Mammary epithelial cell (primary cell): ENCODE results near the gene CEACAM1.

ENCODE experiments used
- EZH2 ChIP-seq: IDR thresholded peaks from 2 replicates; pipeline ENCODE4 v1.6.1; 2012; ENCODE audit warnings: low read length, inconsistent platforms, borderline replicate concordance
- TF ChIP-seq, protein P1 (sequence below), 2 donors: IDR thresholded peaks in 1 of 2; conservative IDR thresholded peaks in 1 of 2; 2 replicates each; pipeline ENCODE4 v1.5.1; 2011 to 2012; ENCODE audit warnings: inconsistent platforms in 2 of 2, low read length in 2 of 2, mild to moderate bottlenecking in 2 of 2, control low read depth in 1 of 2, low read depth in 1 of 2; ENCODE audit not compliant: insufficient read depth in 1 of 2; ENCODE audit errors: extremely low read depth in 1 of 2

DNA sequence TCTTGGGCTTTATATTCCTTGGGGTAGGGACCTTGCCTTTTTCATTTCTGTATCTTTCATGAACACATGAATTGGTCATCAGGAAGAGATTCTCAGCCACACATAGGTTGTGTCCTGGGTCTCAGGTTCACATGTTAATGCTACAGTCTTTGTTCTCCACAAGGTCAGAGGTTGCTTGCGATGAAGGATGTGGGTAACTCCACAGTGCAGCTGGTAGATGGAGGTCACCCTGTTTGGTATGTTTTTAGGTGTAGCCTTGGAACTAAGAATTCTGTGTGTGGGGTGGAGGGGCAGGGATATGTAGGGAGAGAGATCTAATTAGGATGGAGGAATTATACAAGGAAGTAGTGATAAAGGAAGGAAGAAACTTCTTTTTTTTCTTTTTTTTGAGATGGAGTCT lies 23.2 kb downstream of the CEACAM1 start:
- TF ChIP-seq, protein P1, sequence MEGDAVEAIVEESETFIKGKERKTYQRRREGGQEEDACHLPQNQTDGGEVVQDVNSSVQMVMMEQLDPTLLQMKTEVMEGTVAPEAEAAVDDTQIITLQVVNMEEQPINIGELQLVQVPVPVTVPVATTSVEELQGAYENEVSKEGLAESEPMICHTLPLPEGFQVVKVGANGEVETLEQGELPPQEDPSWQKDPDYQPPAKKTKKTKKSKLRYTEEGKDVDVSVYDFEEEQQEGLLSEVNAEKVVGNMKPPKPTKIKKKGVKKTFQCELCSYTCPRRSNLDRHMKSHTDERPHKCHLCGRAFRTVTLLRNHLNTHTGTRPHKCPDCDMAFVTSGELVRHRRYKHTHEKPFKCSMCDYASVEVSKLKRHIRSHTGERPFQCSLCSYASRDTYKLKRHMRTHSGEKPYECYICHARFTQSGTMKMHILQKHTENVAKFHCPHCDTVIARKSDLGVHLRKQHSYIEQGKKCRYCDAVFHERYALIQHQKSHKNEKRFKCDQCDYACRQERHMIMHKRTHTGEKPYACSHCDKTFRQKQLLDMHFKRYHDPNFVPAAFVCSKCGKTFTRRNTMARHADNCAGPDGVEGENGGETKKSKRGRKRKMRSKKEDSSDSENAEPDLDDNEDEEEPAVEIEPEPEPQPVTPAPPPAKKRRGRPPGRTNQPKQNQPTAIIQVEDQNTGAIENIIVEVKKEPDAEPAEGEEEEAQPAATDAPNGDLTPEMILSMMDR (conservative IDR thresholded peaks at IDR 0.05 in 1 of 2, IDR thresholded peaks at IDR 0.05 in 1 of 2; ENCODE audit: extremely low read depth in 1 of 2, insufficient read depth in 1 of 2, low read depth in 1 of 2, low read length in 2 of 2), result no peak
- TF ChIP-seq EZH2, result no peak
